HG03575 (cell line): ENCODE measurements around the gene SART3.
"Not testable (repeated sequence)": the region's sequence is repeated elsewhere in the genome, so short reads cannot be mapped to it uniquely, and the experiment has no call there.

ENCODE experiments used
- ATAC-seq: cut with Tn5 transposase; IDR thresholded peaks from one replicate; pipeline ENCODE4 v1.9.1; 2021; ENCODE audit not compliant: unreplicated experiment, insufficient number of reproducible peaks, low FRiP score; ENCODE audit errors: extremely low read depth

Gene SART3

DNA sequence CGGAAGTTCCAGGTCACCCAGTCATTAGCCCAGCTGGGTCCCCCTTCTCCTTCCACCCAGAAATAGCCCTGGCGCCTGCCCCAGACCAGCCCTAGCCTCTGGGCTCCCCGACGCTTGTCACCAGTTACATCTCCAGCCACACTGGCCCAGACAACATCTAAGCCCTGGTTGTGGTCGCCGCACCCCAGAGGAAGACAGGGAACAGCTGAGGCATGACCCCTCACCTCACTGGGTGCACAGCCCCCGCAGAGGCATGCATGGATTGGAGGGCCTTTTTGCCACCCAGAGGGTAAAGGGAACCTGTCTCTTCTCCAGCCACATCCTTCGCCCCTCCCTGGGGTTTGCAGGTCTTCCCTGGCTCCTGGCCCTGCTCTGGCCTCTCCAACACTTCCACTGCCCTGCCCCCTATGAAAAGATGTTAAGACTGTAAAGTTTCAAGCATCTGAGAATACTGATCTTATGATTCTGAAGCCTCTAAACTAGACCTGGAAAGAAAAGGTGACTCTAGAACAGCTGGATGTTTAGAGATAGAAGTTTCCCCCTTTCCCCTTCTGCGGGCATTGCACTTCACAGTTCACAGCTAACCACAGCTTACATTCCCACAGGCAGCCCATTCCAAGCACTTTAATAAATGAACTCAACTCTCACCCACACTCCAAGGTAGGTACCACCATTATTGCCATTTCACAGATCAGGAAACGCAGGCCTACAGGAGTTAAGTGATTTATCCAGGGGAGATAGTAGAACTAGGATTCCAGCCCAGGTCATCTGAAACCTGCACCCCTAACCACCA lies 22.2 kb upstream of the SART3 start:
- ATAC-seq = no peak

DNA sequence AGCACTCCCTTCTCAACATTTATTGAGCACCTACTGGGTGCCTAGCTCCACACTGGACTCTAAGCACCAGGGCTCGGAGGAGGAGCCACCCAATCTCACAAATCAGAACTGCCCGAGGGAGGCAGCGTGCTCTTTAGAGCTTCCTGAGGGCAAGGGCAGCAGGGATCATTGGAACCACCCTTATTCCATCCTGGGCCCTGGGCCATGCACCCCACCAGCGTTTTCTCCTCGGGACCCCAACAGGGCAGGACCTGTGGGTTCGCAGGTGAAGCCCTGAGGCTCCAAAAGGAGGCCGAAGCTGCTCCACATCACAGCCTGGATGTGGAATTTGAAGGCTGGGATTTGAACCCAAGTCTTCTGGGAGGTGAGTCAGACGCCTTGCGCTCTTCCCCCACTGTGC lies 21.5 kb upstream of the SART3 start:
- no peak for ATAC-seq

DNA sequence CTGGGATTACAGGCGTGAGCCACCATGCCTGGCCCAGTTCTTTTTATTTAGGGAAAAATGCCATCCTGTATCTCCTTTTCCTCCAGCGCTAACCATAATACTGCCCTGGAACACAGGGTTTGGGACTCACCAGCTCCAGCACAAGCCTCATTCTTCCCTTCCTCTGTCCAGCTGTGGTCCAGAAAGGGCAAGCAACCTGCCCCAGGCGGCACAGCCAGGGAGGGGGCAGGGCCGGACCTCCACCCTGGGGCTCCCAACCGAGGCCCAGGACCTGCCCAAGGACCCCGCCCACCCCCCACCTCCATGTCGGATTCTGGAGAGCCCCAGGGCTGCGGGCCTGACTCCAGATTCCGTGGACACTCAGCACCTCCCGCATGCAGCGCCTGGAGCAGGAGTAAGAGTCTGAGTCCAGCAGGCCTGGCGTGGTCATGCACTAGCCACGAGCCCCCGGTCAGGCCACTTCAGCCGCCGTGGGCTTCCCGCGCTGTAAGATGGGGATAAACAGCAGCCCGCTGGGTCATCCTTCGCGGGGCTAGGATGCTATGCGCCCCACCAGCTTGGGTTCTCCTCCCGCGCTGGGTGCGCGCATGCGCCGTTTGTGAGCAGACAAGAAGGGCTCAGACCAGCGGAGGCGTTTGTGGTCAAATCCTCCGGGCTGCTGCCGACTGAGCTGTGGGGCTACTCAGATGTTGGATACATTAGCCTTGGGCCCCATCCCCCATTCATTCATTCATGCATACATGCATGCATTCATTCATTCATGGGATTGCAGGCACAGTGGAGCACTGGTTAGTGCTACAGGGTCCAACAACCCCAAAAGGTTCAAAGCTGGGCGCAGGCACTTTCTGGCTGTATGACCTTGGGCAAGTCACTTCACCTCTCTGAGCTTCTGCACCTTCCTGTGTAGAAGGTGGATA lies 20.6 kb upstream of the SART3 start:
- no peak for ATAC-seq

DNA sequence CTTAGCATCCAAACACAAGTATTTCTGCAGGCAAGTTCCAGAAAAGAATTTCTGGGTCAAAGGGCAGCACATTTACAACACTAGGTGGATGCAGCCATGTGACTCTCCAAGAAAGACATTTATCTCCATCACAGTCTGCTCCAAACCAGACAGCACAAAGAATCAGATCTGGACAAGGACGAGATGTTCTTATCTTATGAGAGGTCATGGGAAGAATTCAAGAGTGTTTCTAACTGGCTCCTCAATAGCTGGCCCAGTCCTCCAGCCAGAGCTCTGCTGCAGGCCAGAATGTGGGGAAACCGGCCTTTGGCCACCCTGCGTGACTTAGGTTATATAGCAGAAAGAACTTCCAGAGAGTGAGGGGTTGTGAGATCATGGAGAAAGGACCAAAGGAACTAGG lies 19.6 kb upstream of the SART3 start:
- ATAC-seq = no peak

DNA sequence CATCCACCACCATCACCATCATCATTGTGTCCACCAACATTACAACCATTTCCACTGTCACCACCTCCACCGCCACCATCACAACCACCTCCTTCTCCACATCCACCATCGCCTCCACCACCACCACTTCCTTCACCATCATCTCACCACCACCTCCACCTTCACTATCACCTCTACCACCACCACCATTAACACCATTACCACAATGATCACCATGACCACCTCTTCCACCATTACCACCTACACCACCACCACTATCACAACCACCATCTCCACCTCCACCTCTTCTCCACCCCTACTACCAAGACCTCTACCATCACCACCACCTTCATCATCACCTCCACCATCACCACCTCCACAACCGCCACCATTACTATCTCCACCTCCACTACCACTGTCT lies 17.8 kb upstream of the SART3 start:
- no peak for ATAC-seq

DNA sequence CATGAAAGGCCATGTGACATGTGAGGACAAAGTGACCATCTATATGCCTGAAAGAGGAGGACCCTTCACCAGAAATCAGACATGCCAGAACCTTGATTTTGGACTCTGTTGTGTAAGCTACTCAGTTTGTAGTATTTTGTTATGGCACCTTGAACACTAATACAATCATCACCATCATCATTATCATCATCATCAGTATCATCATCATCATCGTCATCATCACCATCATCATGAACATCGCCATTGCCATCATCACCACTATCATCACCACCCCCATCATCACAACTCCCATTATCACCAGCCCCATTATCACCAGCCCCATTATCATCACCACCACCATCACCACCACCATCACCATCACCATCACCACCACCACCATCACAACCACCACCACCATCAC lies 17.3 kb upstream of the SART3 start:
- ATAC-seq = no peak

DNA sequence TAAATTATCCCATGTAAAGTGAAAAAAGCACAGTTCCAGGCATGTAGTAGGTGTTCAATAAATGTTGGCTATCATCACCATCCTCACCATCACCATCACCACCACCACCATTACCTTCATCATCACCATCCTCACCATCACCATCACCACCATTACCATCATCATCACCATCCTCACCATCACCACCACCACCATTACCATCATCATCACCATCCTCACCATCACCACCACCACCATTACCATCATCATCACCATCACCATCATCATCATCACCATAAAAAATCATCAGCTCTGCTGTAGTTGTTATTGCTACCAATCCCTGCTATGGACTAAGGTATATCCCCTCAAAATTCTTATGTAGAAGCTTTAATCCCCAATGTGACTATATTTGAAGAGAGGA lies 16.5 kb upstream of the SART3 start:
- no peak for ATAC-seq

DNA sequence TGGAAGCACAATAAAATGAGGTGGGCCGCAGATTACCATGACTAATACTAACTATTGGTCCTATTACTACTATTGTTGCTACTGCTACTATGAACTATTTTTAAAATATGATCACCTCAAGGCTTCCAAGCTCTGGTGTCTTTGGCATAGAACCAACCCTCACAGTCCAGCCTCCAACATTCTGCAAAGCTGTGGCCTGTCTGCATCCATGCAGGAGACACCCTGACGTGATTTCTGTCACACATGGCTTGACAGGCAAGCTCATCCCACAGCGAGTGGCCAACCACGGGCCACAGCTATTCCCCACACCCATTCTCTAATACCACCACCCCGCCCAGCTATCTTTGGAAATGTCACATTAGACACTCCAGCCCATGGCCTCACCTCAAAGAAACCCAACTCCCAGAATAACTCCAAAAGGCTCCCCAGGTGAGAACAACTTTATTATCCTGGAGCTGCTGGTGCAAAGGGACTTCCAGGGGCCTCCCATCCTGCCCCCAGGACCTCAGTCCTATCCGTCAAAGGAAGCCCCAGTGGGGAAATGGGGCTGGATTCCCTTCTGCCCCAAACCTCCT lies 15.8 kb upstream of the SART3 start:
- no peak for ATAC-seq

DNA sequence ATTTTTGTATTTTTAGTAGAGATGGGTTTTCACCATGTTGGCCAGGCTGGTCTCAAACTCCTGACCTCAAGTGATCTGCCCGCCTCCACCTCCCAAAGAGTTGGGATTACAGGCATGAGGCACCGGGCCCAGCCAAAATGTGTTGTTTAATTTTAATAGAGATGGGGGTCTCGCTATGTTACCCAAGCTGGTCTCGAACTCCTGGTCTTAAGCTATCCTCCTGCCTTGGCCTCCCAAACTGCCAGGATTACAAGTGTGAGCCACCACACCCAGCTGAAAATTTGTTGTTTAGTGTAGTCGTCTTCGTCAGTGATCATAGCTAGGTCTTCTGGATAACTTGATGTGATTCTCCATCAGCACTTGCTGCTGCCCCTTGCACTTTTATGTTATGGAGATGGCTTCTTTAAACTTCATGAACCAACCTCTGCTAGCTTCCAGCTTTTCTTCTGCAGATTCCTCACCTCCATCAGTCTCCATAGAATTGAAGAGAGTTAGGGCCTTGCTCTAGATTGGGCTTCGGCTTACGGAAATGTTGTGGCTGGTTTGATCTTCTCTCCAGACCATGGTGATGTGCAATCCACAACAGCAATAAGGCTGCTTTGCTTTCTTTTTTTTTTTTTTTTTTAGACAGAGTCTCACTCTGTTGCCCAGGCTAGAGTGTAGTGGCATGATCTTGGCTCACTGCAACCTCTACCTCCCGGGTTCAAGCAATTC lies 14.4 kb upstream of the SART3 start:
- ATAC-seq = no peak

DNA sequence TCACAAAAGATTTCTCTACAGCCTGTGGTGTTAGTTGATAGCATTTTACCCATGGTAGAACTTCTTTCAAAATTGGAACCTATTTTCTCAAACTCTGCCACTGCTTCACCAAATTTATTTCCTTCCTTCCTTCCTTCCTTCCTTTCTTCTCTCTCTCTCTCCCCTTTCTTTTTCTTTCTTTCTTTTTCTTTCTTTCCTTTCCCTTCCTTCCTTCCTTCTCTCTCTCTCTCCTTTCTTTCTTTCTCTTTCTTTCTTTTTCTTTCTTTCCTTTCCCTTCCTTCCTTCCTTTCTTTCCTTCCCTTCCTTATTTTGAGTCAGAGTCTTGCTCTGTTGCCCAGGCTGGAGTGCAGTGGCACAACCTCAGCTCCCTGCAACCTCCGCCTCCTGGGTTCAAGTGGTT lies 13.3 kb upstream of the SART3 start:
- not testable (repeated sequence) for ATAC-seq

DNA sequence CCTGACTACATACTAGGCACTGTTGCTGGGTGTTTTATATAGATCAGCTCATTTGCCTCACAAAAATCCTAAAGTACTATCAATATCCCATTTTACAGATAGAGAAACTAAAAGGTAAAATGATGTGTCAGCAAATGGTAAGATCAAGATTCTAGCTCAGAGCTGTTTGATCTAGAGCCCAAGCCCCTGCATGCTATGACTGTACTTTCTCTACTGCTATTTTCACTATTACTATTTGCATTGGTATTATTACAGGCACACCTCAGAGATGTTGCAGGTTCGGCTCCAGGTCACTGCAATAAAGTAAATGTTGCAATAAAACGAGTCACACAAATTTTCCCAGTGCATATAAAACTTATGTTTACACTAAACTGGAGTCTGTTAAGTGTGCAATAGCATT lies 12.3 kb upstream of the SART3 start:
- ATAC-seq = no peak

DNA sequence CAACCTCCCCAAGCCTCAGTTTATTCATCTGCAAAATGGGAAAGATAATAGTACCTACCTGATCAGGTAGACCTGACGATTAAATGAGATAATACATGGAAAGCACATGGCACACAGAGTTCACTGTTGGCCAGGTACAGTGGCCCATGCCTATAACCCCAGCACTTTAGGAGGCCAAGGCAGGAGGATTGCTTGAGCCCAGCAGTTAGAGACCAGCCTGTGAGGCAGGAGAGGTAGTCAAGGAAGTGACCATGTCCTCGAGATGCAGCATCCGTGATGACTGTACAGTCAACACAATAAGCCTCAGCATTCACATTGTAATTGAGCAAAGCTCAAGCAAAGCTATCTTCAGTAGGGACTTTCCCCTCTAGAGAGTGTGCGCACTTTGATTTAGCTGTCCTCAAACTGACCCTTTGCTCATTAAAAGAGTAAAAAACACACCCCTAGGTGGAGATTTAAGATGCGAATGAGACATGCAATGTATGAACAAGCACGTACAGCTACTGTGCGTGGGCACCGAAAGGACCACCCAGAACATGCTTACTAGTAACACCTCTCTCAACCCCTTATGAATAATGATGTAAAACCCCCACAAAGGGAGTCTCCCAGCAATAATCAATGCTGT lies 11.3 kb upstream of the SART3 start:
- no peak for ATAC-seq

DNA sequence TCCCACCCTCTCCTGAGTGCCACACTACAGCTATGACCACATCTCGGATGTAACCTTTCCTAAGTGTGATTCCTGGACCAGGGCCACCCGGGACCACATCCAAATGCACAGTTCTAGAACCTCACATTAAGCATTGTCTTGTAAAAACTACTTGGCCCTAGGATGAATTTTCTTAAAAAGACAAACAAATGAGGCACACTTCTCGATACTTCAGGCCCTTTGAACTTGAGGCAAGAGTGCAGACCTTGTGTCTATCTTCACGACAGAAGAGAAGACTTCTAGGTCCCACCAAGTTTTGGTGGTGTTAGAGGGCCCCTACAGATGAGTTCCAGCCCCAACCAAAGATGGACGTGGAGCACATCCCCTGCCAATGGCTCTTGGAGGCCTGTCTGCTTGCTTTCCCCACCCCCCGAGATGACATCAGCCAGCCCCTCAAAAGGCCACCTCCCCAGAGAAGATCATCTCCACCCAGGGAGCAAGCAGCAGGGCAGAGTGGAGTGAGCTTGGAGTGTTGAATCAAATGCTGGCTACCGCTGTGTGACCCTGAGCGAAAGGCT lies 10.7 kb upstream of the SART3 start:
- no peak for ATAC-seq

DNA sequence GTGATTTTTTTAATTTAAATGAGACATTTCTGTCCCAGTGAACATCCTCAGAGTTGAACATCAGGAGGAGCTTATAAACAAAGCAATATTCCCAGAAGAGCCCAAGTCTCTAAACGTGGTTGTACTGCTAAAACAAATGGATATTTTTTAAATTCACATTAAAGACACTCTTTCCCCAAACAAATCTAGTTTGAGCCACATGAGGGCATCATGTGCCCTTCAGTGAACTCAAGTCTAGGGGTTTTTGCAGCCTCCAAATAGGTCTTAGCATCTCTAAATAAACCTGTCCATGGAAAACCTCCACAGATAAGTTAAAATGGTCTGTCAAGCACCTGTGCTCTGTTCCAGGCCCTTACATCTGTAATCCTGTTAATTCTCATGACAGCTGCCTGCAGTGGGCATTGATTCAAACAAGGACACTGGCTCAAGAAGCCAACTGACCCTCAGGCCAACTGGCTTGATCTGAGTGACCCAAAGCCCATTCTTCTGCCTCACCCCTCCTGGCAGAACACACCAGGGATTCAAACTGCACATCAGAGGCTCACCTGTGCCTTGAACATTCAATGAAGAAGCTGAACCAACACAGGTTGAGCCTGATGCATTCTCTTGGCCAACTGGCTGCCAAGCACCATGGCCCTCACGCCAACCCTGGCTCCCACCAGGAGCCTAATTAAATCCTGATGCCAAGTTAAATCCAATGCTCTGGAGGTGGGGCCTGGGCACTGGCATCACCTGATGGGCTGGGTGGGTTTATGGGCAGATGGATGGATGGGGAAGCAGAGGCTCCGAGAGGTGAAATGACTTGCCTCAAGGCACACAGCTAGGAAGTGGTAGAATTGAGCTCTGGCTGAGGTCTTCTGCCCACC lies 10.0 kb upstream of the SART3 start:
- ATAC-seq = no peak

DNA sequence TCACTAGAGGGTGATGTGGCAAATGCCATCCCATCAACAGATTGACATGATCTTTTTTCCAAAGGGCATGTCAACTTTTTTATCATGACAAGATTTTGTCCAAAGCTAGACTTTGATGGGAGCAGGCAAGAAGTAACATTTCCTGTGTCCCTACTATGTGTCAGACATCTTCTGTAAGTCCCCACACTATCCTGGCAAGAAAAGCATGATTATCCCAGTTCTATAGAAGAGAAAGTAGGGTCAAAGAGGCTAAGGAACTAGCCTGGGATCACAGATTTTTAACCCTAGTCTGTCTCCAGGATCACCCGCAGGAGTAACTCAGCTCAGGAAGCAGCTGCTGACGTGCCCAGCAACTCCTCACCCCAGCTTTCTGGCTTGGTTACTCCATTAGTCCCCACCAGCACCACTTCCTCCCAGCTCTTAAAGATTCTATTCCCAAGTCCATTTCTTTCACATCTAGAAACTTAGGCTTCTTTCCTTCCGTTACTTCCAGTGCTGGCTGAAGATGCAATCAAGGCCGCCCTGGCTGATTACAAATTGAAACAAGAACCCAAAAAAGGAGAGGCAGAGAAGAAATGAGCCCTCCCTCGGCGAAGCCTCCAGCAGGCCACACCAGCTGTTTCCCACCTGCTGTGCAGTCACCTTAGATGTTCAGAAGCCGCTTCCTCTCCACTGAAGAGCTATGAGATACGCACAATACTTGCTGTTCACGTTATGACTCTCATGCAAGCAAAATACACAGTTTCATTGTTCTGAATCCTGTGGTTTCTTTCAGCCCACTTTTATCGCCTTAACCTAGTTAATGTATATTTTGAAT lies 7.6 kb upstream of the SART3 start:
- ATAC-seq = peak; percentile 28

DNA sequence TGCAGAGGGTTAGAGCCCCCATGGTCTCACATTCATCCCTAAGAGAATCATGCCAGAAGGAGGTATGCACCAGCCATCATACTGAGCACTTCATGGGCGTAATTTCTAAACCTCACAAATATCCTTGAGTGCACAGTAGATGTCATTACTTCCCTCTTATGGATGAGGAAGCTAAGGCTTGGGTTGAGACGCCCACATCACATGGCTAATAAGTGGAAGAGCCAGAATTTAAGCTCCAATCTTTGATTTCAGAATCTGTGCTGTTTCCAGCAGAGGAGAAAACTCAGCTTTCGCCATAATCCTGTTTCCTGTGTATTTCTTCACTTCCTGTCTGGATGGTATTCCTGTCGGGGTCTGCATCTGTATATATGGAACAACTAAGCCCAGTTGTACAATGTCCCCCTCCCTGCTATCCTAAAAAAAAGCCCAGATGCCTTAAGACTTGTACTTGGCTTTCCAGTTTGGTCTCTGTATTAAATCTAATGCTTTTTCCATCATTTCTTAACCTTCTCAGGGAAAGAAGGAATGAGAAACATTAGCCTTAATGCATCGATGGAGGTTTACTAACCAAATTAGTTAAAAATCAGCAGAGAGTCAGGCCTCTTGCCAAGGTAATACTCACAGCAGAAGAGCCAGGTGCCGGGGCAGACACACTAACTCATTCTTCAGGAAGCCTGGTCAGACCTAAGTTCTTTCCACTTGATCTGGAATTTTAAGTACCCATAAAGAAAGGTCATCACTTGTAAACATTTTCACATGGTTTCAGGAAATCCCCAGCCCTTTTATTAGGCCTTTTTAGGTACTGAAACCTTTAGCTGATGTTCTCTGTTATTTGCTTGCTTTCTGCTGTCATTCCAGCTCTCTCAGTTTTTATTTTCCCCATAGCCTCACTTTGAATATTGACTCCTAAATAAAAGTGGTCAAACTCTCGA lies 6.7 kb upstream of the SART3 start:
- no peak for ATAC-seq
